Cardiac fibroblast (primary cell): ENCODE data around the gene DIAPH3.

Experiments used
- DNase-seq, 2 donors: peaks; one replicate each; pipeline versions ENCODE4 v3.0.0 to v3.0.0-alpha.2; 2010; ENCODE audit warnings: low read depth in 2 of 2
- H3K4me3 ChIP-seq, 2 donors: replicated peaks in 1 of 2; 1 replicate in 1 of 2; 2 replicates in 1 of 2; pipeline ENCODE4 v1.5.1; 2011; ENCODE audit warnings: low read depth in 2 of 2, low read length in 2 of 2, mild to moderate bottlenecking in 2 of 2, moderate library complexity in 1 of 2
- CTCF ChIP-seq: IDR thresholded peaks from one replicate; pipeline ENCODE4 v1.5.1; 2011; ENCODE audit warnings: low read depth, mild to moderate bottlenecking, low read length, inconsistent platforms

The DIAPH3 gene

GRCh38 chr13:60000081-60000480, 163.6 kb downstream of the DIAPH3 start:
- DNase-seq = peak in 1 of 2 donors; percentile 13
- TF ChIP-seq CTCF = no peak

GRCh38 chr13:59997976-59998375, 165.8 kb downstream of the DIAPH3 start:
- DNase-seq = no peak
- TF ChIP-seq CTCF = no peak
- H3K4me3 ChIP-seq = no peak overlapping the region

More at GRCh38 chr13:60000081-60000480, 163.6 kb downstream of the DIAPH3 start:
- H3K4me3 ChIP-seq = no peak overlapping the region

GRCh38 chr13:59996461-59996980, 167.2 kb downstream of the DIAPH3 start:
- TF ChIP-seq CTCF = no peak
- DNase-seq = no peak
- no peak overlapping the region for H3K4me3 ChIP-seq

GRCh38 chr13:59991395-59991794, 172.3 kb downstream of the DIAPH3 start:
- DNase-seq = no peak
- H3K4me3 ChIP-seq = no peak overlapping the region
- no peak for TF ChIP-seq CTCF

GRCh38 chr13:59982631-59983382, 180.9 kb downstream of the DIAPH3 start:
- peak overlapping the region in 1 of 2 donors; percentile 26 for H3K4me3 ChIP-seq
- TF ChIP-seq CTCF = no peak
- peak; percentile 27 to 56 for DNase-seq

GRCh38 chr13:59979589-59979988, 184.1 kb downstream of the DIAPH3 start:
- TF ChIP-seq CTCF = no peak
- H3K4me3 ChIP-seq = no peak overlapping the region
- no peak for DNase-seq

- H3K4me3 ChIP-seq = no peak overlapping the region
- no peak for DNase-seq
- no peak for TF ChIP-seq CTCF
Measured at GRCh38 chr13:59978862-59979261, 184.9 kb downstream of the DIAPH3 start.
